Activated naive CD8-positive, alpha-beta T cell treated with anti-CD3 and anti-CD28 coated beads, Interleukin-2, amount 10 ng/mL, durations not matched to agents 7 days and 5 days (primary cell): ENCODE data around the gene IFNA16. TPM values are rescaled to one million over a fixed set of nuclear protein-coding genes. Genes with fewer than 3 reads are reported as not detected.
"Not testable (repeated sequence)": the region's sequence is repeated elsewhere in the genome, so short reads cannot be mapped to it uniquely, and the experiment has no call there.

ENCODE experiments used
- ATAC-seq: fragments of 150-1000 bp; cut with Tn5 transposase; one replicate; pipeline ENCODE4 v1.10.0; 2021; ENCODE audit warnings: low read depth, moderate library complexity
- POLR2A ChIA-PET: fragments of 350-600 bp; sonication (Branson Sonifier 250); formaldehyde crosslinking; loops from one replicate; lab custom pipeline; 2021; ENCODE audit warnings: antibody characterized with exemption; lab: Charles Lee
- DNase-seq: peaks from one replicate; pipeline ENCODE4 v3.0.0; 2021
- H3K27ac Mint-ChIP-seq: one replicate; pipeline ENCODE4 v1.8.0; 2022; ENCODE audit warnings: mild to moderate bottlenecking, mixed read lengths
- H3K27me3 Mint-ChIP-seq: one replicate; pipeline ENCODE4 v1.8.0; 2022; ENCODE audit warnings: mild to moderate bottlenecking, moderate library complexity, mixed read lengths
- H3K36me3 Mint-ChIP-seq: one replicate; pipeline ENCODE4 v1.8.0; 2021; ENCODE audit warnings: mild to moderate bottlenecking, mixed read lengths
- H3K4me1 Mint-ChIP-seq: one replicate; pipeline ENCODE4 v1.8.0; 2021; ENCODE audit warnings: mixed read lengths
- H3K4me3 Mint-ChIP-seq: one replicate; pipeline ENCODE4 v1.8.0; 2022; ENCODE audit warnings: mild to moderate bottlenecking, moderate library complexity, mixed read lengths
- H3K9me3 Mint-ChIP-seq: one replicate; pipeline ENCODE4 v1.8.0; 2021; ENCODE audit warnings: mixed read lengths
- total RNA-seq, 2 experiments: library from RNA; stranded (reverse); gene quantifications; one replicate each; pipeline ENCODE4 v1.2.3, GENCODE V29; 2021

Gene IFNA16
- total RNA-seq, 2 experiments from 2014 or later, result not detected

DNA sequence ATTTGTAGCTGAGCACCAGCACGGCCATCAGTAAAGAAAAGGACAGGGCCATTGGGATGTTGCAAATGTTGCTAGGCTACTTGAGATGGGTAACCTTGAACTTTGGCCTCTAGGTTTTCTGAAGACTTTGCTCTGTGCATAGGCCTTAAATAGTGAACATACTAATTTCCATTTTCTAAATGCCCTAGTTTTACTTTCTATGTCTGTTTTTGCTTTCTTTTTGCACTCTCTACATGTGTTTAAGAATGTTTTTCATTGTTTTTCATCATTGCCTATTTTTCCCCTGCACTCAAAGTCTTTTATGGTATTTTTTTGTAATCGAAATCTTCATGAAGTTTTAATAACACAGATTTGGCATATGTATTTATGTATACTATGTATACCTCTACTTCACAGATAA, 11.0 kb upstream of the IFNA16 start, which contains the start of gene IFNA17:
TSS of gene IFNA17 (minus strand) at position 101 of the 400 bp plus-strand sequence. CDS start at position 52, 49 bp downstream.
- H3K27ac Mint-ChIP-seq, result no peak within 1 kb of the TSS
- no peak within 1 kb of the TSS for H3K4me3 Mint-ChIP-seq
- no peak for ATAC-seq
- no peak for DNase-seq
- no peaks in the 10 kb centered on the region for H3K9me3 Mint-ChIP-seq
- POLR2A ChIA-PET, result no interaction called here
- H3K36me3 Mint-ChIP-seq, result no peaks in the 10 kb centered on the region
- peaks cover 15% of the 10 kb centered on the region for H3K27me3 Mint-ChIP-seq
- peaks cover 5% of the 10 kb centered on the region for H3K4me1 Mint-ChIP-seq

GRCh38 chr9:21213411-21214326, 3.4 kb downstream of the IFNA16 start:
- H3K27me3 Mint-ChIP-seq, H3K9me3 Mint-ChIP-seq, H3K27ac Mint-ChIP-seq, H3K36me3 Mint-ChIP-seq, DNase-seq, H3K4me1 Mint-ChIP-seq, POLR2A ChIA-PET: not testable (repeated sequence)
- H3K4me3 Mint-ChIP-seq, result peak overlapping the region; percentile 48
- peak; percentile 67 for ATAC-seq

DNA sequence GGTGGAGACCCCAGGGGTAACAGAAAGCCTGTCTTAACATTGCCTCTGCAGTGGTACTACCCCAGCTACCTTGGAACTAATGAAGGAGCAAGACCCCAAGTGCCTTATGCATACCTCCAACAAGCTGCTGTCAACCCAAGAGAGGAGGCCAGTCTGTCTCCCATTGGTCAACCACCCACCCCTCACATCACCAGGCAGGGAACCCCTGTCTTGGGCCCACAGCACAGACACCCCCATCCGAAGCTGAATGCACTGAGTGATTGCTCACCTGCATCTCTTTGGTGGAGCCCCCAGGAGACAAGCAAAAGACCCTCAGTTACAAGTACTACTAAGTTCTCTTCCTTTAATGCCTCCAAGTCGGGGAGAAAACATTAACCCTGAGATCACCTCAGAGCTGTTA, 5.0 kb downstream of the IFNA16 start:
- H3K4me1 Mint-ChIP-seq, POLR2A ChIA-PET, H3K4me3 Mint-ChIP-seq, H3K27me3 Mint-ChIP-seq, H3K27ac Mint-ChIP-seq, H3K9me3 Mint-ChIP-seq, ATAC-seq, H3K36me3 Mint-ChIP-seq: not testable (repeated sequence)
- peak; percentile 20 for DNase-seq

- H3K4me1 Mint-ChIP-seq, H3K9me3 Mint-ChIP-seq, H3K36me3 Mint-ChIP-seq, H3K27ac Mint-ChIP-seq, POLR2A ChIA-PET, H3K4me3 Mint-ChIP-seq, ATAC-seq, DNase-seq, H3K27me3 Mint-ChIP-seq: not testable (repeated sequence)
These were observed 6.3 kb downstream of the IFNA16 start for GRCh38 chr9:21210782-21211181.

DNA sequence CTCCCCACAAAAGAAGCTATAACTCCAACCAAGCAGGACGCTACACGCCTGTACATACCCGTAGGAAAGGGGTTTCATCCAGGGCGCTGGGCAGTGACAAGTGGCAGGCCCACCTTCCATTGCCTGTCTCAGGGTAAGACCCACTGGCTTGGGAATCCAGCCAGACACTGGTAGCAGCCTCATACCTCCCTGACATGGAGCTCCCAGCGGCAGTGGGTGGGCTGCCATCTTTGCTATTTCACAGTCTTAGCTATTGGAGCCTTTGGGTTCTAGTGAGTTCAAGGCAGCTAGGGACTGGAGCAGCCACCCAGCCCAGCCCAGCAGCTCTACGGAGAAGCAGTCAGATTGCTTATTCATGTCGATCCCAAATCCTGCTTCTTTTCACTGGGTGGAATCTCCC, 6.8 kb downstream of the IFNA16 start:
- H3K9me3 Mint-ChIP-seq, result no peaks in the 10 kb centered on the region
- H3K27me3 Mint-ChIP-seq, result peaks cover 12% of the 10 kb centered on the region
- ATAC-seq (no peak), DNase-seq (peak; percentile 15)
- no peak overlapping the region for H3K4me3 Mint-ChIP-seq
- H3K27ac Mint-ChIP-seq, result no peak overlapping the region
- POLR2A ChIA-PET, result no interaction called here
- peaks cover 3% of the 10 kb centered on the region for H3K4me1 Mint-ChIP-seq
- H3K36me3 Mint-ChIP-seq, result no peaks in the 10 kb centered on the region

- H3K4me1 Mint-ChIP-seq, ATAC-seq, H3K9me3 Mint-ChIP-seq, H3K36me3 Mint-ChIP-seq, H3K27ac Mint-ChIP-seq, H3K4me3 Mint-ChIP-seq, POLR2A ChIA-PET, DNase-seq: not testable (repeated sequence)
- H3K27me3 Mint-ChIP-seq, result peaks cover 19% of the 10 kb centered on the region
These were observed 10.1 kb downstream of the IFNA16 start, which contains the start of gene IFNA10 for GRCh38 chr9:21207043-21207442. Gene IFNA10, minus strand, starts transcription at chr9:21207143. Its CDS starts 46 bp downstream, at chr9:21207097.

- Mint-ChIP-seq H3K4me3 (no peak overlapping the region), H3K36me3 (no peaks in the 10 kb centered on the region), H3K27ac (no peak overlapping the region), H3K27me3 (peaks cover 23% of the 10 kb centered on the region), H3K9me3 (peaks cover 3% of the 10 kb centered on the region), H3K4me1 (no peaks in the 10 kb centered on the region)
- DNase-seq (no peak), ATAC-seq (no peak)
- POLR2A ChIA-PET, result no interaction called here
These were observed 11.9 kb downstream of the IFNA16 start for GRCh38 chr9:21205204-21205603.

DNA sequence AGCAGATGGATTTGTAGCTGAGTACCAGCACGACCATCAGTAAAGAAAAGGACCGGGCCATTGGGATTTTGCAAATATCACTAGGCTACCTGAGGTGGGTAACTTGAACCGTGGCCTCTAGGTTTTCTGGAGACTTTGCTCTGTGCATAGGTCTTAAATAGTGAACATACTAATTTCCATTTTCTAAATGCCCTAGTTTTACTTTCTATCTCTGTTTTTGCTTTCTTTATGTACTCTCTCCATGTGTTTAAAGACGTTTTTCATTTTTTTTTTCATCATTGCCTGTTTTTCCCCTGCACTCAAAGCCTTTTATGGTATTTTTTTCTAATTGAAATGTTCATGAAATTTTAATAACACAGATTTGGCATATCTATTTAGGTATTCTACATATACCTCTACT, 15.0 kb downstream of the IFNA16 start, which contains the start of gene IFNA7:
TSS of gene IFNA7 (minus strand) at position 101 of the 400 bp plus-strand sequence. CDS start at position 61, 40 bp downstream.
- H3K36me3 Mint-ChIP-seq, H3K9me3 Mint-ChIP-seq, H3K4me3 Mint-ChIP-seq, ATAC-seq, DNase-seq, H3K4me1 Mint-ChIP-seq, POLR2A ChIA-PET, H3K27ac Mint-ChIP-seq: not testable (repeated sequence)
- peaks cover 22% of the 10 kb centered on the region for H3K27me3 Mint-ChIP-seq

GRCh38 chr9:21194867-21195776, 22.0 kb downstream of the IFNA16 start:
- H3K27ac Mint-ChIP-seq, H3K27me3 Mint-ChIP-seq, POLR2A ChIA-PET, H3K4me1 Mint-ChIP-seq, H3K36me3 Mint-ChIP-seq, H3K9me3 Mint-ChIP-seq: not testable (repeated sequence)
- peak; percentile 96 for ATAC-seq
- H3K4me3 Mint-ChIP-seq, result peak overlapping the region; percentile 69
- DNase-seq, result peak; percentile 26

DNA sequence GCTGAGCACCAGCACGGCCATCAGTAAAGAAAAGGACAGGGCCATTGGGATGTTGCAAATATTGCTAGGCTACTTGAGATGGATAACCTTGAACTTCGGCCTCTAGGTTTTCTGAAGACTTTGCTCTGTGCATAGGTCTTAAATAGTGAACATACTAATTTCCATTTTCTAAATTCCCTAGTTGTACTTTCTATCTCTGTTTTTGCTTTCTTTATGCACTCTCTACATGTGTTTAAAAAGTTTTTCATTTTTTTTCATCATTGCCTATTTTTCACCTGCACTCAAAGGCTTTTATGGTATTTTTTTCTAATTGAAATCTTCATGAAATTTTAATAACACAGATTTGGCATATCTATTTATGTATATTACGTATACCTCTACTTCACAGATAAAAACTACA, 29.6 kb downstream of the IFNA16 start, which contains the start of gene IFNA4:
TSS of gene IFNA4 (minus strand) at position 101 of the 400 bp plus-strand sequence. CDS start at position 45, 56 bp downstream.
- ATAC-seq, POLR2A ChIA-PET, H3K4me3 Mint-ChIP-seq, H3K27ac Mint-ChIP-seq, H3K36me3 Mint-ChIP-seq, H3K4me1 Mint-ChIP-seq, H3K9me3 Mint-ChIP-seq, DNase-seq: not testable (repeated sequence)
- H3K27me3 Mint-ChIP-seq, result peaks cover 11% of the 10 kb centered on the region

GRCh38 chr9:21182810-21183736, 34.0 kb downstream of the IFNA16 start:
- ATAC-seq (peak; percentile 92), DNase-seq (peak; percentile 28)
- Mint-ChIP-seq H3K4me3 (peak overlapping the region; percentile 28), H3K27ac (peak overlapping the region; percentile 31)
- H3K9me3 Mint-ChIP-seq, H3K27me3 Mint-ChIP-seq, H3K36me3 Mint-ChIP-seq, H3K4me1 Mint-ChIP-seq: not testable (repeated sequence)
- POLR2A ChIA-PET, result interaction anchor here (0.7 kb wide), 1 partner anchor 8 kb away, joined by 3 read pairs; no protein-coding TSS in a partner anchor

DNA sequence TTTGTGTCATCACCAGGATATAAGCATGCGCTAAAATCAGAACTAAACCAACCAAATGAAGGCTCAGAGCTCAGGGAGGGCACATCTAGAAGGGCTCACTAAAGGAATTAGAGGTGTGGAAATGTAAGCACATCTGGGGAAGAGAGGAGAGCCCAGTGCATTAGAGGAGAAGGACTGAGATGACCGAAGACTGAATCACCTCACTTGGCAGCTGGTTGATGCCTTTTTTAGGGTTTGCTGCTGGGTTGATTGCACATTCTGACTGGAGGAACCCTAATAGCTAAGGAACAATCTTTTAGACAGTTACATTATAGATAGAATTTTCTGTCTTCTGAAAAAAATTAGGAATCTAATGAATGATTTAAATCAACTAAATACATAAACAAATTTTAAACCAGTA, 42.4 kb downstream of the IFNA16 start:
- H3K27me3 Mint-ChIP-seq, result peaks cover 12% of the 10 kb centered on the region
- no peak for DNase-seq
- no peak overlapping the region for H3K27ac Mint-ChIP-seq
- POLR2A ChIA-PET, result interaction anchor here (0.7 kb wide), 1 partner anchor 9 kb away, joined by 3 read pairs; no protein-coding TSS in a partner anchor
- no peak overlapping the region for H3K4me3 Mint-ChIP-seq
- no peaks in the 10 kb centered on the region for H3K36me3 Mint-ChIP-seq
- no peaks in the 10 kb centered on the region for H3K4me1 Mint-ChIP-seq
- no peaks in the 10 kb centered on the region for H3K9me3 Mint-ChIP-seq
- ATAC-seq, result no peak
